Fibroblast of skin of right quadriceps (primary cell): ENCODE results near the gene COPS9.

Experiments used
- DNase-seq: peaks from one replicate; pipeline ENCODE4 v3.0.0-alpha.2; 2013

The COPS9 gene

GRCh38 chr2:240132651-240132980, 3.5 kb downstream of the COPS9 start:
- DNase-seq, result no peak

GRCh38 chr2:240131941-240132650, 4.0 kb downstream of the COPS9 start:
- no peak for DNase-seq

- DNase-seq, result no peak
Measured at GRCh38 chr2:240131296-240131695, 4.8 kb downstream of the COPS9 start.

- DNase-seq, result no peak
Measured at GRCh38 chr2:240130393-240131195, 5.5 kb downstream of the COPS9 start.

GRCh38 chr2:240129731-240130392, 6.2 kb downstream of the COPS9 start:
- no peak for DNase-seq

GRCh38 chr2:240129311-240129710, 6.8 kb downstream of the COPS9 start:
- no peak for DNase-seq

- DNase-seq, result no peak
Measured at GRCh38 chr2:240128608-240129145, 7.4 kb downstream of the COPS9 start.

- DNase-seq, result no peak
Measured at GRCh38 chr2:240127911-240128607, 8.0 kb downstream of the COPS9 start.

GRCh38 chr2:240127191-240127750, 8.8 kb downstream of the COPS9 start:
- no peak for DNase-seq

GRCh38 chr2:240126731-240127130, 9.4 kb downstream of the COPS9 start:
- no peak for DNase-seq

GRCh38 chr2:240125742-240126141, 10.4 kb downstream of the COPS9 start:
- no peak for DNase-seq

- DNase-seq, result no peak
Measured at GRCh38 chr2:240124651-240125030, 11.5 kb downstream of the COPS9 start.

GRCh38 chr2:240123821-240124650, 12.1 kb downstream of the COPS9 start:
- no peak for DNase-seq

GRCh38 chr2:240121675-240122074, 14.4 kb downstream of the COPS9 start:
- DNase-seq, result no peak

- no peak for DNase-seq
Measured at GRCh38 chr2:240121190-240121589, 14.9 kb downstream of the COPS9 start.

- no peak for DNase-seq
Measured at GRCh38 chr2:240114233-240114632, 21.9 kb downstream of the COPS9 start.

- no peak for DNase-seq
Measured at GRCh38 chr2:240112914-240113690, 23.0 kb downstream of the COPS9 start.

GRCh38 chr2:240111253-240111652, 24.9 kb downstream of the COPS9 start:
- DNase-seq, result peak; percentile 13

- no peak for DNase-seq
Measured at GRCh38 chr2:240109386-240109785, 26.7 kb downstream of the COPS9 start.

- DNase-seq, result no peak
Measured at GRCh38 chr2:240107477-240107796, 28.7 kb downstream of the COPS9 start.
